ENCODE data around the gene GSTCD.
"Not testable (repeated sequence)": the region's sequence is repeated elsewhere in the genome, so short reads cannot be mapped to it uniquely, and the experiment has no call there.

GSTCD gene

GRCh38 chr4:105808030-105808749, 99.6 kb downstream of the GSTCD start:
- DNase-seq: no peak

GRCh38 chr4:105808750-105809041, 100.1 kb downstream of the GSTCD start:
- DNase-seq: no peak

GRCh38 chr4:105815701-105816100, 107.1 kb downstream of the GSTCD start:
- DNase-seq: no peak

GRCh38 chr4:105822061-105822460, 113.5 kb downstream of the GSTCD start:
- no peak for DNase-seq

- DNase-seq: no peak
Observed at GRCh38 chr4:105828074-105828473, 119.5 kb downstream of the GSTCD start.

GRCh38 chr4:105831189-105831588, 122.6 kb downstream of the GSTCD start:
- no peak for DNase-seq

- DNase-seq: no peak
Observed at GRCh38 chr4:105835177-105835576, 126.6 kb downstream of the GSTCD start.

- DNase-seq: no peak
Observed at GRCh38 chr4:105836537-105836936, 128.0 kb downstream of the GSTCD start.

- no peak for DNase-seq
Observed at GRCh38 chr4:105837037-105837436, 128.5 kb downstream of the GSTCD start.

GRCh38 chr4:105838082-105838481, 129.5 kb downstream of the GSTCD start:
- no peak for DNase-seq

GRCh38 chr4:105840426-105841174, 132.0 kb downstream of the GSTCD start:
- DNase-seq: no peak

GRCh38 chr4:105843941-105844340, 135.4 kb downstream of the GSTCD start:
- no peak for DNase-seq

GRCh38 chr4:105845559-105845958, 137.0 kb downstream of the GSTCD start:
- no peak for DNase-seq

GRCh38 chr4:105848359-105848758, 139.8 kb downstream of the GSTCD start:
- not testable (repeated sequence) for DNase-seq

GRCh38 chr4:105851196-105851595, 142.6 kb downstream of the GSTCD start:
- no peak for DNase-seq

- DNase-seq: not testable (repeated sequence)
Observed at GRCh38 chr4:105852230-105852629, 143.6 kb downstream of the GSTCD start.

- DNase-seq: no peak
Observed at GRCh38 chr4:105858466-105859040, 150.0 kb downstream of the GSTCD start.

GRCh38 chr4:105859233-105859632, 150.6 kb downstream of the GSTCD start:
- DNase-seq: no peak

- DNase-seq: no peak
Observed at GRCh38 chr4:105870963-105871362, 162.4 kb downstream of the GSTCD start.

- DNase-seq: no peak
Observed at GRCh38 chr4:105871997-105872396, 163.4 kb downstream of the GSTCD start.

GRCh38 chr4:105875233-105875632, 166.6 kb downstream of the GSTCD start:
- no peak for DNase-seq

- DNase-seq: no peak
Observed at GRCh38 chr4:105878668-105879067, 170.1 kb downstream of the GSTCD start.

- DNase-seq: no peak
Observed at GRCh38 chr4:105887508-105887907, 178.9 kb downstream of the GSTCD start.
